HFFc6 (cell line): ENCODE measurements around the gene LARGE1. TPM values are rescaled to one million over a fixed set of nuclear protein-coding genes. Genes with fewer than 3 reads are reported as not detected.

Experiments used
- DNase-seq: peaks from one replicate; pipeline ENCODE4 v3.0.0-alpha.2; 2018
- H3K27ac Mint-ChIP-seq: 2 replicates; pipeline ENCODE4 v1.8.0; 2020; ENCODE audit warnings: mild to moderate bottlenecking, mixed read lengths
- H3K27me3 Mint-ChIP-seq: 2 replicates; pipeline ENCODE4 v1.8.0; 2021; ENCODE audit warnings: mild to moderate bottlenecking, moderate library complexity, mixed read lengths; ENCODE audit not compliant: insufficient read depth
- H3K36me3 Mint-ChIP-seq: 2 replicates; pipeline ENCODE4 v1.8.0; 2021; ENCODE audit warnings: low read depth, mixed read lengths
- H3K4me1 Mint-ChIP-seq: 2 replicates; pipeline ENCODE4 v1.8.0; 2020; ENCODE audit warnings: low read depth, mixed read lengths
- H3K4me3 Mint-ChIP-seq: 2 replicates; pipeline ENCODE4 v1.8.0; 2020; ENCODE audit warnings: mild to moderate bottlenecking, moderate library complexity, mixed read lengths
- H3K9me3 Mint-ChIP-seq: 2 replicates; pipeline ENCODE4 v1.8.0; 2020; ENCODE audit warnings: mild to moderate bottlenecking, mixed read lengths
- microRNA-seq: library from miRNA; unstranded; fragments of <30 nt; microRNA quantifications from one replicate; pipeline ENCODE4, GENCODE V29; 2019
- total RNA-seq, 6 experiments: library from RNA; stranded (reverse); fragmentation: NEBNext Ultra II Directional; extraction: Animal tissue kit (Norgen Biotek cat#: 25700); gene quantifications; 2 replicates in 1 of 6; 3 replicates in 5 of 6; pipeline ENCODE4 v1.2.3, GENCODE V29; 2021
- TF ChIP-seq, protein P1 (sequence below): fragments of 200-600 bp; sonication (generic); IDR thresholded peaks from 2 replicates; pipeline ENCODE4 v1.5.0; 2021; ENCODE audit warnings: antibody characterized with exemption, mild to moderate bottlenecking

LARGE1 gene
- total RNA-seq, 6 experiments from 2014 or later: 4.9 to 7.3 (median 6.5) TPM

DNA sequence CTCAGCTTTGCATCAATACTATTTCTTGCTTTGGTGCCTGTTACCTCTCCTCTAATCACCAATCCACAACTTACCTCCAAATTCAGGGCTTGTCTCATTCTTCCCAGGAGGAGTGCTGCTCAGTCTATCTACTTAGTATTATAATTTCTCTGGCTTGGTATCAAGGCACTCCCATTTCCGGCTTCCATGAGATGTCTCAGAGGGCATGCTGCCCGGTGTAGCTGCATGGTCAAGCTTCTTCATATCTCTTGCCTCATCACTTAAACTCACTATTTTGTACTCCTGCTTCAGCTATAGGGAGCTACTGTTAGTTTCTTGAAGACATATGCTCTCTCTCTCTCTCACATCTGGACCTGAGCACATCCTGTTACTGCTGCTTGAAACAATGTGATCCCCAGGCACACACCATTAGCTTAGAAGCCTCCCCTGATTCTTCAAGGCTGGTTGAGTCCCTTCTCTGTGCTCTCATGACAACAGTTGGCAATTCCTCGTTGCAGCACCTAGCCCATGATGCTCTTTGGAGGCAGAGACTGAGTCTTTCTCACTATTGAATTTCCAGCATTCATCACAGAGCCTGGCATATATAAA, 679.3 kb downstream of the LARGE1 start:
- no peak overlapping the region for H3K4me3 Mint-ChIP-seq
- H3K4me1 Mint-ChIP-seq: no peaks in the 10 kb centered on the region
- H3K36me3 Mint-ChIP-seq: no peaks in the 10 kb centered on the region
- TF ChIP-seq, protein P1, sequence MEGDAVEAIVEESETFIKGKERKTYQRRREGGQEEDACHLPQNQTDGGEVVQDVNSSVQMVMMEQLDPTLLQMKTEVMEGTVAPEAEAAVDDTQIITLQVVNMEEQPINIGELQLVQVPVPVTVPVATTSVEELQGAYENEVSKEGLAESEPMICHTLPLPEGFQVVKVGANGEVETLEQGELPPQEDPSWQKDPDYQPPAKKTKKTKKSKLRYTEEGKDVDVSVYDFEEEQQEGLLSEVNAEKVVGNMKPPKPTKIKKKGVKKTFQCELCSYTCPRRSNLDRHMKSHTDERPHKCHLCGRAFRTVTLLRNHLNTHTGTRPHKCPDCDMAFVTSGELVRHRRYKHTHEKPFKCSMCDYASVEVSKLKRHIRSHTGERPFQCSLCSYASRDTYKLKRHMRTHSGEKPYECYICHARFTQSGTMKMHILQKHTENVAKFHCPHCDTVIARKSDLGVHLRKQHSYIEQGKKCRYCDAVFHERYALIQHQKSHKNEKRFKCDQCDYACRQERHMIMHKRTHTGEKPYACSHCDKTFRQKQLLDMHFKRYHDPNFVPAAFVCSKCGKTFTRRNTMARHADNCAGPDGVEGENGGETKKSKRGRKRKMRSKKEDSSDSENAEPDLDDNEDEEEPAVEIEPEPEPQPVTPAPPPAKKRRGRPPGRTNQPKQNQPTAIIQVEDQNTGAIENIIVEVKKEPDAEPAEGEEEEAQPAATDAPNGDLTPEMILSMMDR: no peak
- peaks cover 41% of the 10 kb centered on the region for H3K9me3 Mint-ChIP-seq
- peaks cover 5% of the 10 kb centered on the region; the same call in 1 of the 2 replicates for H3K27me3 Mint-ChIP-seq
- DNase-seq: no peak
- H3K27ac Mint-ChIP-seq: no peak overlapping the region

DNA sequence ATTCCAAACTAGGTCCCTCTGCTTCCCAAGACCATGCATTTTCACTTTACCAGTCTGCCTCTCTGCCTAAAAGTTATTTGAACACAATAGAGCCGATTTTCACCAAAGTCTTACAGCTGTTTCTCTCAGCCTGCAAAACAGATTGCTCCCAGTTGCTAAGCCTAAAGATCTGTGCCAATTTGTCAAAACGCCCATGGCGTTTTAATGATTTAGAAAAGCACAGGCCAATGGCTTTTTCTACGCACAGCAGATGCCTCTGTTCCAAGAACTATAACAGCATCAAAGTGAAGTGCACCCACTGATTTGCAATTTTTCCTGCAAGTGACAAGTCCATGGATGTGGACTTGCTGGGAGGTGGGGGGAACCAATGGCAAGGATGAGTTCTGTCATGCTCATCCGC, 688.2 kb downstream of the LARGE1 start:
- no peak for DNase-seq
- Mint-ChIP-seq H3K36me3 (peaks cover 5% of the 10 kb centered on the region), H3K27ac (no peak overlapping the region), H3K27me3 (no peaks in the 10 kb centered on the region; the same call in 1 of the 2 replicates), H3K9me3 (peaks cover 80% of the 10 kb centered on the region), H3K4me1 (no peaks in the 10 kb centered on the region), H3K4me3 (no peak overlapping the region)
- TF ChIP-seq, protein P1: no peak

DNA sequence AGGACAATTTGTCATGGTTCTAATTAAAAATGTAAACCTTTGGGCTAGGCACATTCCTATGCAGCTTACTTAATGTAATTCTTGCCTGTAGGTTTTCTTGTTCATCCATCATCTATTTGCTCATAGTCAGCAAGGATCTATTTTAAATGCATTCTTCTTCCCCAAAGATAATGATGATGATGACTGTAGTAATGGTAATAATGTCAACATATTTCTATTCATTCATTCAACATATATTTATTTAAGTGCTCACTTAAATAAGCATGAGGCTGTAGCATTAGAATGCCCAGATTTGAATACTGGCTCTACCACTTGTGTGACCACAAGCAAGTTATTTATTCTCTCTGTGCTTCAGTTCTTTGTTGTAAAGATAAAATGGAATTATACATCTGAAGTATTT, 692.5 kb downstream of the LARGE1 start:
- no peak overlapping the region for H3K4me3 Mint-ChIP-seq
- H3K4me1 Mint-ChIP-seq: no peaks in the 10 kb centered on the region
- no peak for DNase-seq
- TF ChIP-seq, protein P1: no peak
- H3K9me3 Mint-ChIP-seq: peaks cover 61% of the 10 kb centered on the region
- H3K27me3 Mint-ChIP-seq: no peaks in the 10 kb centered on the region; the same call in 1 of the 2 replicates
- H3K36me3 Mint-ChIP-seq: peaks cover 5% of the 10 kb centered on the region
- H3K27ac Mint-ChIP-seq: no peak overlapping the region

DNA sequence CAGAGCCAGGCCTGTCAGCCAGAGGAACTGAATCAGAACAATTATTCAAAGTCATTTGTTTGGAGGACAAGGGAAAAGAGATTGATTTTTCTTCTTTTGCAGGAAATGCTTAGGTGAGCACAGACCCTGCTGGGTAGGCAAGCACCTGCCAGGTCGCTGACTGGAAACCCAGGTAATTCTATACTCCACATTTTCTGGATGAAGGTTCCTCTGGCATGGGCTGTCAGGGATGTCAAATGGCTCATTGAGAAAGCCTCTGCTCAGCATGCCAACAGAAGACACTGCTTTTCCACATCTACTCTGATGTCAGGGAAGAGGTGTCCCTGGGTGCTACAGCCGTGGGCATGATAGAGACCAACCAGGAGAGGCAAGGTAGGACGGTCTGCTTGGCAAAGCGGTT, 695.4 kb downstream of the LARGE1 start:
- Mint-ChIP-seq H3K4me3 (no peak overlapping the region), H3K27ac (no peak overlapping the region), H3K36me3 (peaks cover 5% of the 10 kb centered on the region), H3K9me3 (peaks cover 56% of the 10 kb centered on the region), H3K4me1 (peaks cover 6% of the 10 kb centered on the region; the same call in 1 of the 2 replicates), H3K27me3 (peaks cover 2% of the 10 kb centered on the region)
- TF ChIP-seq, protein P1: no peak
- DNase-seq: no peak

Small RNA genes lying within 50 kb of the gene (microRNA-seq; reads per million reads assigned to microRNA genes)
- gene MIR4764: not detected
